Muscle layer of colon (tissue), 2 donors: Measurements from ENCODE around the gene MAML3.

Source experiments
- H3K27ac ChIP-seq: one replicate; pipeline ENCODE4 v1.7.0; 2013; ENCODE audit warnings: low read depth, mild to moderate bottlenecking, low read length, moderate library complexity
- H3K27me3 ChIP-seq, 2 donors: one replicate each; pipeline ENCODE4 v1.7.0; 2013; ENCODE audit warnings: low read length in 2 of 2, mild to moderate bottlenecking in 2 of 2; ENCODE audit not compliant: insufficient read depth in 2 of 2, control insufficient read depth in 1 of 2
- H3K36me3 ChIP-seq: one replicate; pipeline ENCODE4 v1.7.0; 2013; ENCODE audit warnings: mild to moderate bottlenecking, low read length; ENCODE audit not compliant: insufficient read depth
- H3K4me1 ChIP-seq: one replicate; pipeline ENCODE4 v1.7.0; 2013; ENCODE audit warnings: mild to moderate bottlenecking, low read length; ENCODE audit not compliant: insufficient read depth
- H3K4me3 ChIP-seq, 2 donors: one replicate each; pipeline ENCODE4 v1.7.0; 2013; ENCODE audit warnings: low read length in 2 of 2, low read depth in 1 of 2, mild to moderate bottlenecking in 1 of 2, moderate library complexity in 1 of 2
- H3K9ac ChIP-seq: one replicate; pipeline ENCODE4 v1.7.0; 2013; ENCODE audit warnings: low read length
- H3K9me3 ChIP-seq: one replicate; pipeline ENCODE4 v1.7.0; 2013; ENCODE audit warnings: mild to moderate bottlenecking, low read length
- donor health status: abdominal sarcoma.
- donor health status: Adenocarcinoma of cecum.

MAML3 gene

GRCh38 chr4:139728840-139729239 lies 425.1 kb downstream of the MAML3 start:
- Histone ChIP-seq H3K4me3 (no peak overlapping the region), H3K4me1 (no peaks in the 10 kb centered on the region), H3K9me3 (no peaks in the 10 kb centered on the region), H3K9ac (no peak overlapping the region), H3K36me3 (no peaks in the 10 kb centered on the region), H3K27ac (no peak overlapping the region), H3K27me3 (no peaks in the 10 kb centered on the region)

- Histone ChIP-seq H3K4me1 (no peaks in the 10 kb centered on the region), H3K27me3 (no peaks in the 10 kb centered on the region), H3K27ac (no peak overlapping the region), H3K36me3 (no peaks in the 10 kb centered on the region), H3K9me3 (no peaks in the 10 kb centered on the region), H3K9ac (no peak overlapping the region), H3K4me3 (no peak overlapping the region)
Measured at GRCh38 chr4:139728146-139728545, 425.8 kb downstream of the MAML3 start.

GRCh38 chr4:139726615-139727014 lies 427.4 kb downstream of the MAML3 start:
- Histone ChIP-seq H3K27ac (no peak overlapping the region), H3K36me3 (no peaks in the 10 kb centered on the region), H3K4me3 (no peak overlapping the region), H3K4me1 (no peaks in the 10 kb centered on the region), H3K9ac (no peak overlapping the region), H3K9me3 (no peaks in the 10 kb centered on the region), H3K27me3 (no peaks in the 10 kb centered on the region)

- no peak overlapping the region for H3K27ac ChIP-seq
- H3K4me3 ChIP-seq, result no peak overlapping the region
- no peaks in the 10 kb centered on the region for H3K36me3 ChIP-seq
- H3K4me1 ChIP-seq, result no peaks in the 10 kb centered on the region
- no peaks in the 10 kb centered on the region for H3K27me3 ChIP-seq
- no peaks in the 10 kb centered on the region for H3K9me3 ChIP-seq
- H3K9ac ChIP-seq, result no peak overlapping the region
Measured at GRCh38 chr4:139725236-139725635, 428.7 kb downstream of the MAML3 start.

- Histone ChIP-seq H3K9me3 (no peaks in the 10 kb centered on the region), H3K27ac (no peak overlapping the region), H3K4me3 (no peak overlapping the region), H3K4me1 (no peaks in the 10 kb centered on the region), H3K9ac (no peak overlapping the region), H3K27me3 (no peaks in the 10 kb centered on the region), H3K36me3 (peaks cover 8% of the 10 kb centered on the region)
Measured at GRCh38 chr4:139721789-139722188, 432.2 kb downstream of the MAML3 start.

GRCh38 chr4:139720806-139721205 lies 433.2 kb downstream of the MAML3 start:
- Histone ChIP-seq H3K4me1 (no peaks in the 10 kb centered on the region), H3K9ac (no peak overlapping the region), H3K9me3 (no peaks in the 10 kb centered on the region), H3K4me3 (no peak overlapping the region), H3K27me3 (no peaks in the 10 kb centered on the region), H3K27ac (no peak overlapping the region), H3K36me3 (peaks cover 8% of the 10 kb centered on the region)

GRCh38 chr4:139719381-139720101 lies 434.4 kb downstream of the MAML3 start:
- H3K27ac ChIP-seq, result no peak overlapping the region
- peaks cover 8% of the 10 kb centered on the region for H3K36me3 ChIP-seq
- no peak overlapping the region for H3K9ac ChIP-seq
- no peaks in the 10 kb centered on the region for H3K4me1 ChIP-seq
- no peak overlapping the region for H3K4me3 ChIP-seq
- no peaks in the 10 kb centered on the region for H3K9me3 ChIP-seq
- no peaks in the 10 kb centered on the region for H3K27me3 ChIP-seq

- Histone ChIP-seq H3K27me3 (no peaks in the 10 kb centered on the region), H3K9me3 (no peaks in the 10 kb centered on the region), H3K4me3 (no peak overlapping the region), H3K36me3 (peaks cover 8% of the 10 kb centered on the region), H3K4me1 (peaks cover 6% of the 10 kb centered on the region), H3K27ac (no peak overlapping the region), H3K9ac (no peak overlapping the region)
Measured at GRCh38 chr4:139718833-139719232, 435.2 kb downstream of the MAML3 start.

GRCh38 chr4:139718358-139718757 lies 435.6 kb downstream of the MAML3 start:
- H3K4me3 ChIP-seq, result no peak overlapping the region
- no peaks in the 10 kb centered on the region for H3K27me3 ChIP-seq
- H3K9ac ChIP-seq, result no peak overlapping the region
- H3K36me3 ChIP-seq, result peaks cover 8% of the 10 kb centered on the region
- H3K9me3 ChIP-seq, result no peaks in the 10 kb centered on the region
- H3K27ac ChIP-seq, result no peak overlapping the region
- H3K4me1 ChIP-seq, result peaks cover 11% of the 10 kb centered on the region

- Histone ChIP-seq H3K4me3 (no peak overlapping the region), H3K27me3 (no peaks in the 10 kb centered on the region), H3K27ac (no peak overlapping the region), H3K9me3 (no peaks in the 10 kb centered on the region), H3K4me1 (peaks cover 24% of the 10 kb centered on the region), H3K9ac (no peak overlapping the region), H3K36me3 (peaks cover 8% of the 10 kb centered on the region)
Measured at GRCh38 chr4:139715746-139716391, 438.1 kb downstream of the MAML3 start.

GRCh38 chr4:139712882-139713281 lies 441.1 kb downstream of the MAML3 start:
- H3K9ac ChIP-seq, result no peak overlapping the region
- H3K4me1 ChIP-seq, result peaks cover 24% of the 10 kb centered on the region
- no peak overlapping the region for H3K27ac ChIP-seq
- peaks cover 1% of the 10 kb centered on the region for H3K36me3 ChIP-seq
- no peaks in the 10 kb centered on the region for H3K27me3 ChIP-seq
- H3K9me3 ChIP-seq, result no peaks in the 10 kb centered on the region
- H3K4me3 ChIP-seq, result no peak overlapping the region

- Histone ChIP-seq H3K36me3 (no peaks in the 10 kb centered on the region), H3K9ac (no peak overlapping the region), H3K9me3 (no peaks in the 10 kb centered on the region), H3K4me1 (peaks cover 24% of the 10 kb centered on the region), H3K27me3 (no peaks in the 10 kb centered on the region), H3K4me3 (peak overlapping the region in 1 of 2 donors; percentile 4), H3K27ac (no peak overlapping the region)
Measured at GRCh38 chr4:139711461-139711860, 442.5 kb downstream of the MAML3 start.
